AG04449 (cell line): ENCODE measurements around the gene SLC1A3.

Experiments
- CTCF ChIA-PET: fragments of 350-600 bp; formaldehyde crosslinking; extraction: SDS; loops from one replicate; lab custom pipeline; 2021; ENCODE audit warnings: antibody characterized with exemption; lab: Yijun Ruan, JAX
- POLR2A ChIA-PET: fragments of 400-600, 350-600 bp; formaldehyde crosslinking; extraction: SDS; loops from one replicate; lab custom pipeline; 2020; ENCODE audit warnings: antibody characterized with exemption, inconsistent platforms; lab: Yijun Ruan, JAX
- DNase-seq: peaks from one replicate; pipeline ENCODE4 v3.0.0-alpha.2; 2010; ENCODE audit warnings: low read depth, low spot score
- H3K4me3 ChIP-seq: 2 replicates; pipeline ENCODE4 v1.5.1; 2011; ENCODE audit warnings: low read depth, mild to moderate bottlenecking, control low read depth, low read length
- CTCF ChIP-seq: IDR thresholded peaks from one replicate; pipeline ENCODE4 v1.5.1; 2011; ENCODE audit warnings: mild to moderate bottlenecking, moderate library complexity, low read length, control low read depth, inconsistent platforms; ENCODE audit not compliant: insufficient read depth; ENCODE audit errors: missing control alignments

SLC1A3 gene

GRCh38 chr5:36735891-36736290 is 129.5 kb downstream of the SLC1A3 start:
- no peak for TF ChIP-seq CTCF
- DNase-seq = no peak
- CTCF ChIA-PET = interaction anchor here (0.6 to 12.1 kb wide), 6 partner anchors 8 to 269 kb away, joined by 3 to 158 read pairs (median 4); no protein-coding TSS in a partner anchor
- H3K4me3 ChIP-seq = no peak overlapping the region
- POLR2A ChIA-PET = no interaction called here
